ENCODE data around the gene LRRC45. TPM values are rescaled to one million over a fixed set of nuclear protein-coding genes. Genes with fewer than 3 reads are reported as not detected.
A peak's percentile ranks its signal among the peaks of the same experiment; 100 is the strongest.
"Not testable (repeated sequence)": the region's sequence is repeated elsewhere in the genome, so short reads cannot be mapped to it uniquely, and the experiment has no call there.

Gene LRRC45
- total and polyA plus RNA-seq, 4 donors = 8.2 to 26.4 (median 19.5) TPM

DNA sequence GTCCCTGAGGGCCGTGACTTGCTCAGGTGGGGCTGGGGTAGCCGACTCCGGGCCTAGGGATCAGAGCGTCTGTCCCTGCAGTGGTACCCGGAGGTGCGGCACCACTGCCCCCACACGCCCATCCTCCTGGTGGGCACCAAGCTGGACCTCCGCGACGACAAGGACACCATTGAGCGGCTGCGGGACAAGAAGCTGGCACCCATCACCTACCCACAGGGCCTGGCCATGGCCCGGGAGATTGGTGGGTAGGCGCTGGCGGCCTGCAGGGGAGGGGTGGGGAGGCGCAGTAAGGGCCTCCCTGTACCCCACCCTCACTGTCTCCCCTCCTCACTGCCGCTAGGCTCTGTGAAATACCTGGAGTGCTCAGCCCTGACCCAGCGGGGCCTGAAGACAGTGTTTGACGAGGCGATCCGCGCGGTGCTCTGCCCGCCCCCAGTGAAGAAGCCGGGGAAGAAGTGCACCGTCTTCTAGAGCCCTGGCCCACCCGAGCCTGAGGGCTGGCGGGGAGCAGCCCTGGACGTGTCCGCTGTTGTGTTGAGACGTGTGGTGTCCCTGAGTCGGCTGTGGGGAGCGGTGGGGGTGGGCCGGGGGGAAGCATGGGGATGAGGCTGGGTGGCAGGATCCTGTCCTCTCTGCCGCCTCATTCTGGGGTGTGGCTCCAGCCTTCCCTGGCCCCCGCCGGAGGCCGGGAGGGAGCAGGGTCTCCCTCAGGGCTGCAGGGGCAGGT lies 10.4 kb downstream of the LRRC45 start:
- H3K4me1 ChIP-seq (ENCODE audit: control insufficient read depth, insufficient read depth, low read length) = peaks cover 69% of the 10 kb centered on the region
- H3K4me3 ChIP-seq (ENCODE audit: low read depth, low read length) = no peak overlapping the region

DNA sequence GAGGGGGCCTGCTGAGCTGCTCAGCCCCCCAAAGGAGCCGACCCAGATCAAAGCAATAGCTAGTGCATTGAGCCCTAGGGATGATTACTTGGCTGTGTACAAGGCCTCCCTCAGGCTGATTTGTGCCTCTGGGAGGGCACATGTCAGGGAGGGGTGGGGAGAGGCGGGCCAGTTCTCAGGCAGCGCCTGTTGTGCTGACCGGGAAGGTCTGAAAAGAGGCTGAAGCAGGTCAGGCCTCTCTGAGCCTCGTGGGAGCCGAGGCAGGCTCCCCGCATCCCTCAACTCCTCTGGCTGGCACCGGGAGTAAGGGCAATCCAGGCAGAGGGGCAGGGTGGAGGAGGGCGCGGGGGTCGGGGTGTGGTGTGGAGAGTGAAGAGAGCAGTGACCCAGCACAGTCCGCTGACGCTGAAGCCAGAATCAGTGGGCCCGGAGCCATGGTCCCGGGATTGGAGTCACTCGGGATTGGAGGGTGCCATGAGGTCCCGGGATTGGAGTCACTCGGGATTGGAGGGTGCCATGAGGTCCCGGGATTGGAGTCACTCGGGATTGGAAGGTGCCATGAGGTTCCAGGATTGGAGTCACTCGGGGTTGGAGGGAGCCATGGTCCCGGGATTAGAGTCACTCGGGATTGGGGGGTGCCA lies 11.4 kb downstream of the LRRC45 start:
- Histone ChIP-seq H3K4me1 (ENCODE audit: control insufficient read depth, insufficient read depth, low read length) (peaks cover 66% of the 10 kb centered on the region), H3K36me3 (ENCODE audit: control insufficient read depth, insufficient read depth, low read length) (peaks cover 51% of the 10 kb centered on the region), H3K9me3 (ENCODE audit: control insufficient read depth, insufficient read depth, low read length) (no peaks in the 10 kb centered on the region), H3K4me3 (ENCODE audit: low read depth, low read length) (no peak overlapping the region), H3K27me3 (ENCODE audit: control insufficient read depth, insufficient read depth, low read length) (no peaks in the 10 kb centered on the region), H3K27ac (ENCODE audit: low read depth, low read length) (no peak overlapping the region)
- DNase-seq (ENCODE audit: low read depth in 4 of 6, low spot score in 6 of 6) = no peak
- WGBS (ENCODE audit: insufficient coverage) = 81% methylated on average over 17 of the region's 23 CpGs

More for the DNA sequence above, 10.4 kb downstream of the LRRC45 start:
- H3K27ac ChIP-seq (ENCODE audit: low read depth, low read length) = no peak overlapping the region
- DNase-seq (ENCODE audit: low read depth in 4 of 6, low spot score in 6 of 6) = no peak
- WGBS (ENCODE audit: insufficient coverage) = 88% methylated on average over 24 of the region's 38 CpGs
- no peaks in the 10 kb centered on the region for H3K9me3 ChIP-seq (ENCODE audit: control insufficient read depth, insufficient read depth, low read length)
- no peaks in the 10 kb centered on the region for H3K27me3 ChIP-seq (ENCODE audit: control insufficient read depth, insufficient read depth, low read length)
- H3K36me3 ChIP-seq (ENCODE audit: control insufficient read depth, insufficient read depth, low read length) = peaks cover 61% of the 10 kb centered on the region

DNA sequence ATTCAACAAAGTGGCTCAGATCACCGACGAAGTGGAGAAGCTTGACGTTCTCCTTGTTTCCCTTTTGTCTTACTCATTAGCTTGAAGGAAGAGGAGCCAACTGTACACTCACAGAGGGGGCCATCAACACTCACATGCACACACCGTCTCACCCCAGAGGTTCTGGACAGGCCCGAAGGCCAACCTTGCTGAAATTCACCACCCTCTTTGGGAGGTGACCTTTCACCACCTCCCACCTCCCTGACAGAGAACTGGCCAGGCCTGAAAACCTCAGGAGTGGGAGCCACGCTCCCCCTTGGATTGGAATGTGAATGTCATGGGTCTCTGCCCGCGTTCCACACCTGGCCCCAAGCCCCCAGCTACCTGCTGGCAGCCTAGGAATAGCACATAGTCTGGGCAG lies 12.4 kb downstream of the LRRC45 start:
- Histone ChIP-seq H3K4me1 (ENCODE audit: control insufficient read depth, insufficient read depth, low read length) (peaks cover 56% of the 10 kb centered on the region), H3K36me3 (ENCODE audit: control insufficient read depth, insufficient read depth, low read length) (peaks cover 42% of the 10 kb centered on the region), H3K4me3 (ENCODE audit: low read depth, low read length) (no peak overlapping the region), H3K9me3 (ENCODE audit: control insufficient read depth, insufficient read depth, low read length) (no peaks in the 10 kb centered on the region), H3K27me3 (ENCODE audit: control insufficient read depth, insufficient read depth, low read length) (no peaks in the 10 kb centered on the region), H3K27ac (ENCODE audit: low read depth, low read length) (no peak overlapping the region)
- WGBS (ENCODE audit: insufficient coverage) = 80% methylated on average over 5 of the region's 8 CpGs
- DNase-seq (ENCODE audit: low read depth in 4 of 6, low spot score in 6 of 6) = no peak

DNA sequence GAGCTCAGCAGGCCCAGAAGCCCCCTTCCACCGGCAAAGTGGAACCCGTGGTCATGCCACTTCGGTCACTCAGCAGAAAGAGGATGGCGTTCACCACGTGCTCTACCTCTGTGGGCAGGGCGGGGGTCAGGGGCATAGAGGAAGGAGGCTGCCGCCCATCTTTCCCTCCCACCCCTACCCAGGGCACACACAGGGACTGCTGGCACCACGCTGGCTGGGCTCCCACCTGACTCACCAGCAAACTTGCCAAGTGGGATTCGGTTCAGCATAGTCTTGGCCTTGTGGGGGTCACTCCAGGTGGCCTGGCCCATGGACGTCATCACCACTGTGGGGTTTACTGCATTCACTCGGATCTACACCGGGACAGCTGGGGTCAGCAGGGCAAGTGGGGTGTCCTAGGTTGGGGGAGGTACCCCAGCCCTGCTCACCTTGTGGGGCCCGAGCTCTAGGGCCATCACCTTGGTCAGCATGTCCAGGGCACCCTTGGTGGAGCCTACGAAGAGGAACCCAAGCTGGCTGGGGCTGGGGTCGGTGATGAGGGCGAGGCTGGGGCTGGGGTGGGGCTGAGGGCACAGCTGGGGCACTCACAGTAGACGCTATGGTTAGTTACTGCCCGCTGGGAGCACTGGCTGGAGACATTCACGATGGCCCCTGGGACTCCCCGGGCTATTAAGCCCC lies 13.0 kb downstream of the LRRC45 start:
- H3K27ac ChIP-seq (ENCODE audit: low read depth, low read length) = peak overlapping the region; percentile 84

DNA sequence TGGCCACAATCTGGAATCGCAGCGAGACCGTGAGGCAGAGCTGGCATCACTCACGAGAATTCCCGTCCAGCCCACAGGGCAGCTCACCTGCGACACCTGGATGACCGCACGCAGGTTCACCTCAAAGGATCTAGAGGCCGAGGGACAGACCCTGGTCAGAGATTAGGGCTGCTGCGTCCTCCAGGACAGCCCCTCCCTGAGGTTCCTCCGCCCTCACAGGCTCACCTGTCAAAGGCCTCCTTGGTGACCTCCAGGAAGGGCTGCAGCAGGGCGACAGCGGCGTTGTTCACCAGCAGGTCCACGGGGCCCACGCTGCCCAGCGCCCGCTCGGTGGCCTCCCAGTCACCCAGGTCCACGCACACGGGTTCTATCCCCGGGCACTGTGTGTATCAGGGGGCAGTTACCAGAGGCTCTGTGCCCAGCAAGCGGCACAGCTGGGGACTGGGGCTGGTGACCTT lies 13.6 kb downstream of the LRRC45 start:
- Histone ChIP-seq H3K4me3 (ENCODE audit: low read depth, low read length) (peak overlapping the region; percentile 65), H3K27ac (ENCODE audit: low read depth, low read length) (peak overlapping the region; percentile 84), H3K36me3 (ENCODE audit: control insufficient read depth, insufficient read depth, low read length) (peaks cover 42% of the 10 kb centered on the region), H3K4me1 (ENCODE audit: control insufficient read depth, insufficient read depth, low read length) (peaks cover 49% of the 10 kb centered on the region), H3K27me3 (ENCODE audit: control insufficient read depth, insufficient read depth, low read length) (no peaks in the 10 kb centered on the region), H3K9me3 (ENCODE audit: control insufficient read depth, insufficient read depth, low read length) (no peaks in the 10 kb centered on the region)
- 38% methylated on average over 23 of the region's 23 CpGs for WGBS (ENCODE audit: insufficient coverage)
- DNase-seq (ENCODE audit: low read depth in 4 of 6, low spot score in 6 of 6) = no peak

More for the DNA sequence above, 13.0 kb downstream of the LRRC45 start:
- Histone ChIP-seq H3K4me3 (ENCODE audit: low read depth, low read length) (peak overlapping the region; percentile 65), H3K9me3 (ENCODE audit: control insufficient read depth, insufficient read depth, low read length) (no peaks in the 10 kb centered on the region), H3K36me3 (ENCODE audit: control insufficient read depth, insufficient read depth, low read length) (peaks cover 42% of the 10 kb centered on the region), H3K27me3 (ENCODE audit: control insufficient read depth, insufficient read depth, low read length) (no peaks in the 10 kb centered on the region), H3K4me1 (ENCODE audit: control insufficient read depth, insufficient read depth, low read length) (peaks cover 50% of the 10 kb centered on the region)
- no peak for DNase-seq (ENCODE audit: low read depth in 4 of 6, low spot score in 6 of 6)
- WGBS (ENCODE audit: insufficient coverage) = 83% methylated on average over 18 of the region's 20 CpGs

DNA sequence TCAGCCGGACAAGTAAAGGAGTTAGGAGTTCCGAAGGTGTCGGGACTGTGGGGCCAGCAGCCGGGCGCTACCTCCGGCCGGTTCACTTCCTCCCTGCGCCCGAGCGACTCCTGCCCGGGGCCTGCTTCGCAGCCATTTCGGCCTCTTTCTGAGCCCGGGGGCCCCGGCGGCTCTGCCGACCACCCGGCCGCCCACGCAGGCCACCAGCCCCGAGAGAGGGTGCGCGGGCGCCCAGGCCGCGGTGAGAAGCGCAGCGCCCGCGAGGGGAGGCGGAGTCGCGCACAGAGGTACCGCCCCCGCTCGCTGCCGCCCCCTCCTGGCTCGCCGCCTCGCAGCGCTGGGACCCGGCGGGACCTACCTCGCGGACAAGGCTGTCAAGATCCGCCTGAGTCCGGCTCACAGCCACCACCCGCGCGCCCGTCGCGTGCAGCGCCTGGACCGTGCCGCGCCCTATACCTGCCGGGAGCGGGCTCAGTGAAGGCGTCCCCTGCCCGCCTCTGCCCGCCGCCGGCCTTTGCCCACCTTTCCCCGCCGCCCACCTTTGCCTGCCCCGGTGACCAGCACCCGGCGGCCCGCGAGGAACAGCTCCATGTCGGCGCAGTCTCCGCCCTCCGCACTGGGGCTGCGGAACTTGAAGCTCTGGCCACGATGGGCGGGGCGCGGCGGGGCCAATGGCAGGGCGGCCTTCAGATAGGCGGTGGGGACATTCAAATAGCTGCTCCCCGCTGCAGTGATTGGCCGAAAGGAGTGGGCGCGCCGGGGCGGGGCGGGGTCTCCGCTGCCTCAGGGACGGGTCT lies 14.2 kb downstream of the LRRC45 start, which contains the start of gene DCXR:
Gene DCXR, minus strand, starts transcription at position 606 of the 797 bp plus-strand sequence. Its CDS starts 15 bp downstream, at position 591.
- Histone ChIP-seq H3K9me3 (ENCODE audit: control insufficient read depth, insufficient read depth, low read length) (no peaks in the 10 kb centered on the region), H3K27ac (ENCODE audit: low read depth, low read length) (peak within 1 kb of the TSS; percentile 84), H3K27me3 (ENCODE audit: control insufficient read depth, insufficient read depth, low read length) (no peaks in the 10 kb centered on the region), H3K4me1 (ENCODE audit: control insufficient read depth, insufficient read depth, low read length) (peaks cover 44% of the 10 kb centered on the region), H3K4me3 (ENCODE audit: low read depth, low read length) (peak within 1 kb of the TSS; percentile 65), H3K36me3 (ENCODE audit: control insufficient read depth, insufficient read depth, low read length) (peaks cover 41% of the 10 kb centered on the region)
- WGBS (ENCODE audit: insufficient coverage) = under 1% methylated on average over 92 of the region's 92 CpGs
- DNase-seq (ENCODE audit: low read depth in 4 of 6, low spot score in 6 of 6) = peak; percentile 78 to 98 (median 90)

DNA sequence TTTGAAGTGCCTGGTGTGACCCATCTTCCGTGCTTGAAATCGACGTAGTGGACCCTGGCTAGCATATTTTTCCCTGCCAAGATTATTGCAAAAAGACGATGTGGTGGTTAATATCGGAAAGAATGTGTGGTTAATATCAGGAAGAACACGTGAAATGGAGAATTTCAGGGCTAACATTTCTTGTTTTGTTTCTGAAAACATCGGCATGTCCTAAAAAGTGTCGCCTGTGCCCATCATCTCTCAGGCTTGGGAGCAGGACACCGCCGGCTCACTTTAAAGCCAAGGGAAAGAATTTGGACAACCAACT lies 14.7 kb downstream of the LRRC45 start:
- Histone ChIP-seq H3K9me3 (ENCODE audit: control insufficient read depth, insufficient read depth, low read length) (no peaks in the 10 kb centered on the region), H3K27ac (ENCODE audit: low read depth, low read length) (peak overlapping the region; percentile 84), H3K27me3 (ENCODE audit: control insufficient read depth, insufficient read depth, low read length) (no peaks in the 10 kb centered on the region), H3K4me3 (ENCODE audit: low read depth, low read length) (peak overlapping the region; percentile 50), H3K36me3 (ENCODE audit: control insufficient read depth, insufficient read depth, low read length) (peaks cover 35% of the 10 kb centered on the region), H3K4me1 (ENCODE audit: control insufficient read depth, insufficient read depth, low read length) (peaks cover 38% of the 10 kb centered on the region)
- DNase-seq (ENCODE audit: low read depth in 4 of 6, low spot score in 6 of 6) = no peak
- 17% methylated on average over 9 of the region's 10 CpGs for WGBS (ENCODE audit: insufficient coverage)

DNA sequence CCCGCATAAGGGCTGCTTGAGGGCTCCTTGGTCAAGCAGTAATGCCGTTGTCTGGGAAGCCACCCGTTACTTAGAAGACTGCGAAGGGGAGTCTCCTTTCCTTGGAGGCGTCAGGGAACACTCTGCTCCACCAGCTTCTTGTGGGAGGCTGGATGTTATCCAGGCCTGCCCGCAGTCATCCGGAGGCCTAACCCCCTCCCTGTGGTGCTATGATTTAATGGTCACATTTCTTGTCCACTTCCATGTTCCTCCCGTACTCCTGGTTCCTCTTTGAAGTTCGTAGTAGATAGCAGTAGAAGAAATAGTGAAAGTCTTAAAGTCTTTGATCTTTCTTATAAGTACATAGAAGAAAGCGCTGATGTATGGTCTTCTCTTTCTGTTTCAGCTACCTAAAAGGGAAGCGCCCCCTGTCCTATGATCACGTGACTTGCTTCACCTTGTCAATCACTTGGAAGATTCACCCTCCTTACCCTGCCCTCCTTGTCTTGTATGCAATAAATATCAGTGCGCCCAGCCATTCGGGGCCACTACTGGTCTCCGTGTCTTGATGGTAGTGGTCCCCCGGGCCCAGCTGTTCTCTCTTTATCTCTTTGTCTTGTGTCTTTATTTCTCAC lies 15.8 kb downstream of the LRRC45 start:
- H3K27ac ChIP-seq (ENCODE audit: low read depth, low read length); DNase-seq (ENCODE audit: low read depth in 4 of 6, low spot score in 6 of 6); H3K9me3 ChIP-seq (ENCODE audit: control insufficient read depth, insufficient read depth, low read length); H3K4me3 ChIP-seq (ENCODE audit: low read depth, low read length); H3K27me3 ChIP-seq (ENCODE audit: control insufficient read depth, insufficient read depth, low read length): not testable (repeated sequence)
- WGBS (ENCODE audit: insufficient coverage) = 91% methylated on average over 6 of the region's 16 CpGs
- Histone ChIP-seq H3K4me1 (ENCODE audit: control insufficient read depth, insufficient read depth, low read length) (peaks cover 31% of the 10 kb centered on the region), H3K36me3 (ENCODE audit: control insufficient read depth, insufficient read depth, low read length) (peaks cover 25% of the 10 kb centered on the region)
